Coronary artery (tissue), 2 donors: ENCODE data around the gene PDE8B.

ENCODE experiments used
- DNase-seq: peaks from one replicate; pipeline ENCODE4 v3.0.0-alpha.2; 2017; ENCODE audit warnings: low spot score
- H3K27ac ChIP-seq, 2 donors: fragments of 200-600 bp; sonication (generic); one replicate each; pipeline ENCODE4 v1.5.1; 2016 to 2019
- H3K4me3 ChIP-seq: fragments of 200-600 bp; sonication (generic); 2 replicates; pipeline ENCODE4 v1.5.1; 2016; ENCODE audit warnings: mild to moderate bottlenecking, moderate library complexity
- CTCF ChIP-seq: fragments of 200-600 bp; sonication (generic); IDR thresholded peaks from one replicate; pipeline ENCODE4 v1.5.1; 2019; ENCODE audit warnings: antibody characterized with exemption

Gene PDE8B

DNA sequence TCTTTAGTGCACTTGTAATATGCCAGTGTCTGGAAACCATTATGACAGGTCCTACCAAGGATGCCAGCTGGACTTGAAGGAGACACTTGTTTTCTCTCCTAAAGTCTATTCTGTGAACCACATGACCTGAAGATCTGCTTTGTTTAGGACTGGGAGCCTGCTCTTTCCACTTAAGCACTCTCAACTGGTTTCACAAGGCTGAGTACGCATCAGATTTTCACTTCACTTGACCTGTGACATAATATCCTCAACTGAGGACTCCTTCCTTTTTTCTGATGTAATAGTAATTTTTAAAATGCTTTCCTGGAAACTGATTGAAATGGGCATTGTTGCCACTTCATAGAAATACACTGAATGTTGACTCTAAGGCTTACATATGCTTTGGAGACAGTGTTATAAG lies 52.2 kb downstream of the PDE8B start:
- no peak for DNase-seq
- Histone ChIP-seq H3K4me3 (no peak overlapping the region), H3K27ac (no peak overlapping the region)
- TF ChIP-seq CTCF = no peak

DNA sequence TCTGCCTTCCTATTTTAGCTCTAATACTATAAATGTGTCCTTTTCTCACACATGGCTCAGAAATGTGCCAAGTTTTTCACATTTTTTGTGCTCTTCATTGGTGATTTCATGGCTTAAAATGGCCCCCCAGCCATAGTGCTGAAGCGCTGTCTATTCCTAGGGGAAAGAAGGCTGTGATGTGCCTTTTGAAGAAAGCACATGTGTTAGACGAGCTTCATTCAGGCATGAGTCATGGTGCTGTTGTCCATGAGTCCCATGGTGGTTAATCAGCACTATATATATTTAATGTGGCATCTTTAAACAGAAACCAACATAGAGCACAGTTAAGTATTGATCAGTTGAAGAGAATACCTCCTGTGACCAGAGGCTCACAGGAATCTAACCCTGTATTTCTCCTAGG lies 55.8 kb downstream of the PDE8B start:
- no peak for TF ChIP-seq CTCF
- no peak for DNase-seq
- H3K4me3 ChIP-seq = no peak overlapping the region
- H3K27ac ChIP-seq = no peak overlapping the region

- Histone ChIP-seq H3K4me3 (no peak overlapping the region), H3K27ac (no peak overlapping the region)
- no peak for DNase-seq
- no peak for TF ChIP-seq CTCF
Measured at GRCh38 chr5:77267496-77267895, 57.0 kb downstream of the PDE8B start.

DNA sequence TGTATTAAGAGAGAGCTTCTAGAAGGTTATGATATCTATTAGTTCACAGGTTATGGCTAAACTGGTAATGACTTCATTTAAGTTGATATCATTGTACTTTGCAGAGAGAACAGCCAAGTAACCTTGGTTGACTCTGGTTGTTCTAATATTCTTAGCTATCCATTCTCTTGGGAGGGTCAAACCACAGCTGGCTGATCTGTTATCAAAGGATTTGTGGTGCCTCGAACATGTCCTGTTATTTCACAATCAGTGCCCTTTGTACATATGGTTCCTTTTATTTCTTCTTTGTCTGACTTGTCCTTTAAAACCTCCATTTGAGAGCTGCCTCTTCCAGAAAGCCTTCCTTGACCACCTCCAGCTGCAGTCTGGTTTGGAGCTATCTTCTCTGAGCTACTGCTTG lies 61.7 kb downstream of the PDE8B start:
- Histone ChIP-seq H3K4me3 (no peak overlapping the region), H3K27ac (no peak overlapping the region)
- no peak for TF ChIP-seq CTCF
- DNase-seq = no peak

DNA sequence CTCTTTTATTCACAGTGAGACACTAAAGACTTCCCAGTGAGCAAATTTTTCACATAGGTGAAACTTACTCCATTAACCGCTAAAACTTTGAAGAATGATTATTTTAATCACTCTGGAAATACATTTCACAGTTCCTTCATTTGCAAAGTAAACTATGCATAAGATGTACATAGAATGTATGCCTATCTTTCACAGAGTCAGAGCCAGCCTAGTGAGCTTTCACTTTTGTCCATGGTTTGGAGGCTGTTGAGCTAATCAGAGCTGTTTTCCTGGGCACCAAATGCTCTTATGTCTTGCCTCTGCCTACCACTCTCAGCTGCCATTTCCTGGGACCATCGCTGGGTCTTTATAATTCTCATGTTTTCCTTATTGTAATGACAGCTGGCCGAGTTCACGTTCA lies 67.3 kb downstream of the PDE8B start:
- H3K27ac ChIP-seq = no peak overlapping the region
- DNase-seq = no peak
- H3K4me3 ChIP-seq = no peak overlapping the region
- TF ChIP-seq CTCF = no peak

DNA sequence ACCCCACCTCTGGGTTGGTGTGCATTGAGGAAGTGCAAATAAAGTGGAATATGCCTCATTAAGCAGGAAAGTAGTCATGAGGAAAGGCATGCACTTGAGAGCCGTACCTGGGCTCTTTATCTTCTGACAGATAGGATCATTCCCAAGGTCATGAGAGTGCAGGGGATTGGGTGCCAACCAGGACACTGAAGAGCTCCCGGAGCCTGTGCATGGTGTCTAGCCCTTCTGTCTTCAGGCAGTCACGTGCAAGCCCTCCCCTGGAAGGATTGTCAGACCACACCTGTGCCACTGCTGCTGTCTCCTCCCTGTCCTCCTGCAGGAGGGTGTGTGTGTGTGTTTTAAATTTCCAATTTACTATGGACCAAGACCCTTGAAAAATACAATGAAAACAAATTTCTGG lies 69.6 kb downstream of the PDE8B start:
- TF ChIP-seq CTCF = no peak
- H3K27ac ChIP-seq = no peak overlapping the region
- DNase-seq = no peak
- H3K4me3 ChIP-seq = no peak overlapping the region

DNA sequence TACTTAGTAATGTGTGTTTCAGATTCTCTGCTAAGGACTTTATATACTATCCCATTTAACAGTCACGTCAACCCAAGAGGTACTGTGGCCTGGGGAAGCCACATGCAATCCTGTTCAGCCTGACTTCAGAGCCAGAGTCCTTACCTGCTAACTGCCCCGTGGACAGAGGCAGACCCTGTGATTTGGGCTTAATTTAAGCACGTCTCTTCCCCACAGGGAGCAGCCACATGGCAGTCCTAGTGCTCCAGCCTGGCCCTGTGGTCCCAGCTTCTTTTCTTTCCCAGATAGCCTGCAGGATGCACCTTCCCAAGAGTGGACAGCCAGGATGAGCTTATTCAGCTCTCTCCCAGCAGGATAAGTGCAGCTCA lies 71.5 kb downstream of the PDE8B start:
- TF ChIP-seq CTCF = no peak
- H3K4me3 ChIP-seq = no peak overlapping the region
- DNase-seq = no peak
- H3K27ac ChIP-seq = no peak overlapping the region
